ENCODE measurements around the gene FAM13A. TPM values are rescaled to one million over a fixed set of nuclear protein-coding genes. Genes with fewer than 3 reads are reported as not detected.

FAM13A gene
- total and polyA plus RNA-seq, 2 donors (not counting 1 experiment from before 2014, with no cell fraction given): 0.51 to 2.1 TPM

DNA sequence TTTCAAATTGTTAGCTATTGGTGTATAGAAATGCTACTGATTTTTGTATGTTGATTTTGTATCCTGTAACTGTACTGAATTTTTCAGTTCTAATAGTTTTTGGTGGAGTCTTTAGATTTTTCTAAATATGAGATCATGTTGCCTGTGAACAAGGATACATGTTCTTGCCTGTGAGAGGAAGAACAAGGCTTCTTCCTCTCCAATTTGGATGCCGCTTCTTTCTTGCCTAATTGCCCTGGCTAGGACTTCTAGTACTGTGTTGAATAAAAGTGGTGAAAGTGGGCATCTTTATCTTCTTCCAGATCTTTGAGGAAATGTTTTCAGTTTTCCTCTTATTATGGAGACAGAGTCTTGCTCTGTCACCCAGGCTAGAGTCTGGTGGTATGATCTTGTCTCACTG is 343.2 kb downstream of the FAM13A start:
- no peak overlapping the region for H3K4me3 Mint-ChIP-seq
- POLR2A ChIA-PET: no interaction called here

DNA sequence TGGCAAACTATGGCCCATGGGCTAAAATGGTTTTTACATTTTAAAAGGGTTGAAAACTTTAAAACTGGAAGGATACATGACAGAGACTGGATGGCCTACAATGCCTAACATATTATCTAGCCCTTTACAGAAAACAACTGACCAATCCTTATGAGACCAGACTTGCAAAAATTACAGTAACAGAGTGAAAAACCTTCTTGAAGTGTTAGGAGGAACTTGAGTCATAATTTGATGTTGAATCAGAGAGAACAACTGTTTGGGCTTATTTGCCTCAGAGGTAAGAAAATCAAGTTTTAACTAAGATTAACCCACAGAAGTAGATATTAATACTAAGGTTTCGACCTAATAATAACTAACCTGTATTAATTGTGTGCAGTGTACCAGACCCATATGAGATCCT is 347.0 kb downstream of the FAM13A start:
- WGBS (ENCODE audit: insufficient coverage): no CpG with 5 or more reads among the region's 1 CpG
- Mint-ChIP-seq H3K27me3 (no peaks in the 10 kb centered on the region), H3K4me1 (no peaks in the 10 kb centered on the region), H3K4me3 (no peak overlapping the region), H3K9me3 (ENCODE audit: insufficient read depth) (peaks cover 5% of the 10 kb centered on the region), H3K27ac (no peak overlapping the region)
- Histone ChIP-seq H3K4me1 (ENCODE audit: control insufficient read depth in 2 of 2, insufficient read depth in 2 of 2, low read length in 2 of 2) (no peaks in the 10 kb centered on the region), H3K9ac (ENCODE audit: low read length) (no peak overlapping the region), H3K27me3 (replicated peaks in 1 of 4; ENCODE audit: control extremely low read depth in 1 of 4, control insufficient read depth in 3 of 4, insufficient read depth in 4 of 4, low read length in 3 of 4) (no peaks in the 10 kb centered on the region), H3K27ac (ENCODE audit: low read length in 2 of 2) (no peak overlapping the region), H3K79me2 (ENCODE audit: control insufficient read depth, insufficient read depth, low read length) (no peaks in the 10 kb centered on the region), H3K9me3 (ENCODE audit: control extremely low read depth in 1 of 3, control insufficient read depth in 2 of 3, insufficient read depth in 1 of 3, low read length in 2 of 3) (peaks cover 0 to 1% (median 0%) of the 10 kb centered on the region in 3 donors), H2AFZ (ENCODE audit: insufficient read depth, low read depth, low read length, poor library complexity, severe bottlenecking) (no peak overlapping the region), H3K4me3 (ENCODE audit: control extremely low read depth in 1 of 5, extremely low read depth in 1 of 5, insufficient read depth in 1 of 5, low read depth in 2 of 5, low read length in 4 of 5) (no peak overlapping the region), H3K36me3 (replicated peaks in 1 of 2; ENCODE audit: control extremely low read depth in 1 of 2, control insufficient read depth in 1 of 2, extremely low read depth in 1 of 2, insufficient read depth in 2 of 2, low read length in 1 of 2) (peaks cover 26 to 43% of the 10 kb centered on the region in 2 experiments), H4K20me1 (ENCODE audit: control insufficient read depth, insufficient read depth, low read length, poor library complexity, severe bottlenecking) (no peaks in the 10 kb centered on the region), H3K4me2 (replicated peaks; ENCODE audit: low read depth, low read length, poor library complexity, severe bottlenecking) (no peak overlapping the region)
- ATAC-seq (ENCODE audit: low read depth): no peak
- CTCF ChIA-PET: no interaction called here
- intact Hi-C loops (cut with micrococcal nuclease): no loop called here
- TF ChIP-seq EZH2 (IDR thresholded peaks at IDR 0.05; ENCODE audit: borderline replicate concordance, insufficient read depth, low read depth, low read length, poor library complexity, severe bottlenecking) (no peak), CTCF (IDR thresholded peaks at IDR 0.05) (no peak)
- no peak for DNase-seq
- POLR2A ChIA-PET: no interaction called here

More for the DNA sequence above, 343.2 kb downstream of the FAM13A start:
- CTCF ChIA-PET: no interaction called here
- peaks cover 4 to 14% (median 6%) of the 10 kb centered on the region in 3 donors for H3K9me3 ChIP-seq (ENCODE audit: control extremely low read depth in 1 of 3, control insufficient read depth in 2 of 3, insufficient read depth in 1 of 3, low read length in 2 of 3)
- H3K9me3 Mint-ChIP-seq (ENCODE audit: insufficient read depth): peaks cover 10% of the 10 kb centered on the region
- H3K4me1 ChIP-seq (ENCODE audit: control insufficient read depth in 2 of 2, insufficient read depth in 2 of 2, low read length in 2 of 2): no peaks in the 10 kb centered on the region
- no peak overlapping the region for H3K9ac ChIP-seq (ENCODE audit: low read length)
- WGBS (ENCODE audit: insufficient coverage): no CpG with 5 or more reads among the region's 1 CpG
- DNase-seq: no peak
- no peak for ATAC-seq (ENCODE audit: low read depth)
- H3K79me2 ChIP-seq (ENCODE audit: control insufficient read depth, insufficient read depth, low read length): no peaks in the 10 kb centered on the region
- no peak overlapping the region for H3K4me2 ChIP-seq (replicated peaks; ENCODE audit: low read depth, low read length, poor library complexity, severe bottlenecking)
- no peaks in the 10 kb centered on the region for H4K20me1 ChIP-seq (ENCODE audit: control insufficient read depth, insufficient read depth, low read length, poor library complexity, severe bottlenecking)
- no peak overlapping the region for H2AFZ ChIP-seq (ENCODE audit: insufficient read depth, low read depth, low read length, poor library complexity, severe bottlenecking)
- H3K4me1 Mint-ChIP-seq: no peaks in the 10 kb centered on the region
- TF ChIP-seq CTCF (IDR thresholded peaks at IDR 0.05) (no peak), EZH2 (IDR thresholded peaks at IDR 0.05; ENCODE audit: borderline replicate concordance, insufficient read depth, low read depth, low read length, poor library complexity, severe bottlenecking) (no peak)
- H3K27ac ChIP-seq (ENCODE audit: low read length in 2 of 2): no peak overlapping the region
- H3K4me3 ChIP-seq (ENCODE audit: control extremely low read depth in 1 of 5, extremely low read depth in 1 of 5, insufficient read depth in 1 of 5, low read depth in 2 of 5, low read length in 4 of 5): no peak overlapping the region
- intact Hi-C loops (cut with micrococcal nuclease): no loop called here
- H3K27me3 ChIP-seq (replicated peaks in 1 of 4; ENCODE audit: control extremely low read depth in 1 of 4, control insufficient read depth in 3 of 4, insufficient read depth in 4 of 4, low read length in 3 of 4): no peaks in the 10 kb centered on the region
- peaks cover 7 to 43% of the 10 kb centered on the region in 2 experiments for H3K36me3 ChIP-seq (replicated peaks in 1 of 2; ENCODE audit: control extremely low read depth in 1 of 2, control insufficient read depth in 1 of 2, extremely low read depth in 1 of 2, insufficient read depth in 2 of 2, low read length in 1 of 2)
- no peaks in the 10 kb centered on the region for H3K27me3 Mint-ChIP-seq
- no peak overlapping the region for H3K27ac Mint-ChIP-seq
